Thyroid gland (tissue), 4 donors: ENCODE measurements around the gene CATSPER1.

Experiments used
- CTCF ChIP-seq, 6 experiments: fragments of 200-600 bp in 3 of 6; fragments of 450-650 bp in 3 of 6; sonication (generic) in 3 of 6; IDR thresholded peaks; one replicate each; pipeline ENCODE4 v1.5.1; 2016 to 2019; ENCODE audit warnings: antibody characterized with exemption in 6 of 6, mild to moderate bottlenecking in 2 of 6, inconsistent platforms in 1 of 6, moderate library complexity in 1 of 6
- POLR2A ChIP-seq, 2 donors: fragments of 450-650 bp; IDR thresholded peaks; one replicate each; pipeline ENCODE4 v1.6.1; 2017; ENCODE audit warnings: antibody characterized with exemption in 2 of 2, mild to moderate bottlenecking in 2 of 2, moderate library complexity in 1 of 2

- TF ChIP-seq CTCF (IDR thresholded peaks at IDR 0.05) (no peak), POLR2A (IDR thresholded peaks at IDR 0.05) (no peak)
These were observed 10.8 kb downstream of the CATSPER1 start for GRCh38 chr11:66015454-66015881.
